Immature natural killer cell (primary cell): ENCODE results near the gene ZNF263. TPM values are rescaled to one million over a fixed set of nuclear protein-coding genes. Genes with fewer than 3 reads are reported as not detected.

ENCODE experiments used
- DNase-seq, 3 donors: peaks; one replicate each; pipeline ENCODE4 v3.0.0; 2022; ENCODE audit warnings: mixed read lengths in 1 of 3
- H3K27ac Mint-ChIP-seq, 6 donors: one replicate each; pipeline ENCODE4 v1.8.0; 2020; ENCODE audit warnings: mixed read lengths in 6 of 6, mild to moderate bottlenecking in 5 of 6, inconsistent platforms in 4 of 6, moderate library complexity in 3 of 6
- H3K27me3 Mint-ChIP-seq, 3 donors: one replicate each; pipeline ENCODE4 v1.8.0; 2020 to 2021; ENCODE audit warnings: low read depth in 3 of 3, mild to moderate bottlenecking in 3 of 3, mixed read lengths in 3 of 3, moderate library complexity in 3 of 3, inconsistent platforms in 1 of 3
- H3K36me3 Mint-ChIP-seq, 3 donors: one replicate each; pipeline ENCODE4 v1.8.0; 2020; ENCODE audit warnings: mixed read lengths in 3 of 3, inconsistent platforms in 2 of 3, mild to moderate bottlenecking in 2 of 3
- H3K4me1 Mint-ChIP-seq, 2 donors: one replicate each; pipeline ENCODE4 v1.8.0; 2020; ENCODE audit warnings: inconsistent platforms in 2 of 2, mild to moderate bottlenecking in 2 of 2, mixed read lengths in 2 of 2, moderate library complexity in 1 of 2
- H3K4me3 Mint-ChIP-seq, 5 donors: one replicate each; pipeline ENCODE4 v1.8.0; 2020; ENCODE audit warnings: mild to moderate bottlenecking in 5 of 5, mixed read lengths in 5 of 5, inconsistent platforms in 3 of 5, moderate library complexity in 3 of 5
- H3K9me3 Mint-ChIP-seq, 6 donors: one replicate each; pipeline ENCODE4 v1.8.0; 2020; ENCODE audit warnings: mild to moderate bottlenecking in 6 of 6, mixed read lengths in 6 of 6, inconsistent platforms in 4 of 6, moderate library complexity in 3 of 6
- polyA plus RNA-seq, 3 donors: library from polyadenylated mRNA; unstranded; fragments of 300-500 nt; fragmentation: Illumina TruSeq; gene quantifications; one replicate each; pipeline ENCODE4 v1.2.3, GENCODE V29; 2021

Gene ZNF263
- polyA plus RNA-seq, 3 donors from 2014 or later, result 38.2 to 51.0 (median 42.9) TPM

DNA sequence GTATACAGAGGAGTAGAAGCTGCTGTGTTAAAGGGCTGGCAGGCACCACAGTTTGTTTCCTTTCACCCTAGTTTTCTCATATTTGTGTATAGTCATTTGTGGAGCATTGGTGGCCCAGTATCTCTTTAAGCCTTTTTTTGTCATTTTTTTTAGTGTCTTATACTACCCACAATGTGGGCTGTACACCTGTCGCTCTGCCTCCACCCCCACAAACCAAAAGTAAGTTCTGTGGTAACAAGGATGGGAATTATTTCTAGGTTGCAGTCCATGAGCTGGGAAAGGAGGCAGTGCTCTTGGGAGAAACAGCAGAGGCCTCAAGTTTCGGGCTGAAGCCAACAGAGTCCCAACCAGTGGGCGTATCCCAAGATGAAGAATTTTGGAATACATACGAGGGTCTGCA, 28.2 kb downstream of the ZNF263 start:
- Mint-ChIP-seq H3K27me3 (peaks cover under 1 to 3% (median 3%) of the 10 kb centered on the region in 3 donors), H3K9me3 (peaks cover 26 to 80% (median 69%) of the 10 kb centered on the region in 6 donors), H3K27ac (no peak overlapping the region), H3K4me1 (peaks cover 11 to 17% of the 10 kb centered on the region in 2 donors), H3K36me3 (peaks cover 50 to 69% (median 68%) of the 10 kb centered on the region in 3 donors), H3K4me3 (no peak overlapping the region)
- DNase-seq, result no peak

DNA sequence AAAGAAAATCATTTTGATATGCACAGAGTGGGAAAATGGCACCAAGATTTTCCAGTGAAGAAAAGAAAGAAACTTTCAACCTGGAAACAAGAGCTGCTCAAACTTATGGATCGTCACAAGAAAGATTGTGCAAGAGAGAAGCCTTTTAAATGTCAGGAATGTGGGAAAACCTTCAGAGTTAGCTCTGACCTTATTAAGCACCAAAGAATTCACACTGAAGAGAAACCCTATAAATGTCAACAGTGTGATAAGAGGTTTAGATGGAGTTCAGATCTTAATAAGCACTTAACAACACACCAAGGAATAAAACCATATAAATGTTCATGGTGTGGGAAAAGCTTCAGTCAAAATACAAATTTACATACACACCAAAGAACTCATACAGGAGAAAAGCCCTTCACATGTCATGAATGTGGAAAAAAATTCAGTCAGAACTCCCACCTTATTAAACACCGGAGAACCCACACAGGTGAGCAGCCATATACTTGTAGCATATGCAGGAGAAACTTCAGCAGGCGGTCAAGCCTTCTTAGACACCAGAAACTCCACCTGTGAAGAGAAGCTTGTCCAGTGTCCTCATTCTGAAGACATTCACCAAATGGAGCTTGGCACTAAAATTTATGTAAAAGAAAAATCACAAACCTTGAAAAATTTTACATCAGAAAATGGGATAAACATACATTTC, 34.2 kb downstream of the ZNF263 start:
- no peaks in the 10 kb centered on the region for H3K4me1 Mint-ChIP-seq
- peak in 1 of 3 donors; percentile 10 for DNase-seq
- no peak overlapping the region for H3K27ac Mint-ChIP-seq
- H3K36me3 Mint-ChIP-seq, result peaks cover 63 to 75% (median 73%) of the 10 kb centered on the region in 3 donors
- peak overlapping the region in 1 of 5 donors; percentile 27 for H3K4me3 Mint-ChIP-seq
- peaks cover 56 to 96% (median 93%) of the 10 kb centered on the region in 6 donors for H3K9me3 Mint-ChIP-seq
- peaks cover 0 to 9% (median 8%) of the 10 kb centered on the region in 3 donors for H3K27me3 Mint-ChIP-seq

DNA sequence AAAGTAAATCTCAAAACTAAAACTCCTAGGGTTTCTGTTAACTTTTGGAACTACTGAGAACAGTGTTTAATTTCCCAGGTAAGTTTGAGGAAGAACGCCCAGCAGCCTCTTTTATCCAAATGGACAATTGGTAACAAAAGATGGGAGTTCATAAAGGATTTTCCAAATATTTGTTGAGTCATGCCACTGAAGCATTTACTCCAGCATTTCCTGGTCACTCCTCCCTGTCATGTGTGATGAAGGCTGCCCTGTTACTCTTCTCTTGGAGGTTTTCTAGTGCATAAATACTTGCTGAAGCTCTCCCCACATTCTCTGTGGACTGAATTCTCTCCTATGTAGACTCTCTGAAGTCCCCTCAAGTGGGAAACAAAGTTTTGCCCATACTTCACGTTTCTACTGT, 38.5 kb downstream of the ZNF263 start:
- peaks cover 51 to 81% (median 74%) of the 10 kb centered on the region in 6 donors for H3K9me3 Mint-ChIP-seq
- no peak overlapping the region for H3K27ac Mint-ChIP-seq
- peaks cover 26 to 42% (median 41%) of the 10 kb centered on the region in 3 donors for H3K36me3 Mint-ChIP-seq
- H3K4me1 Mint-ChIP-seq, result no peaks in the 10 kb centered on the region
- no peak overlapping the region for H3K4me3 Mint-ChIP-seq
- H3K27me3 Mint-ChIP-seq, result peaks cover 0 to 5% (median 2%) of the 10 kb centered on the region in 3 donors
- no peak for DNase-seq

DNA sequence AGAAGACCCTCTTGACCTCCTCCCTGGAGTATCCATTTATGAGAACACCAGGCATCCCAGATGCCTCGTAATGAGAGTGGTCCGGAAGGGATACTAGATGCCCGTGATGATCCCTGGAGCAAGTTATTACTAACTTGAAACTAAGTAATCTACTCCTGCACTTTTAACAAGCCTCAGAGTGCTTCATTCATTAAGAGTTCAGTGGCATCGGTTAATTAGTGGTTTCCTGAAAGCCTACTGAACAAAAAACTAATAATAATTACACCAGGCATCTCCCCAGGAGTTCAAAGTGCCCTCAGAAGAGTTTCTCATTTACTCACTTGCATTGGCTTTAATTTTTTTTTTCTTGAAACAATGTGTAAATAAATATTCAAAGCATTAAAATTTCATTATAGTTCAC, 44.2 kb downstream of the ZNF263 start:
- Mint-ChIP-seq H3K36me3 (peaks cover 9 to 12% (median 11%) of the 10 kb centered on the region in 3 donors), H3K27me3 (peaks cover 0 to 3% (median 3%) of the 10 kb centered on the region in 3 donors), H3K9me3 (peaks cover 20 to 52% (median 34%) of the 10 kb centered on the region in 6 donors), H3K4me1 (no peaks in the 10 kb centered on the region), H3K27ac (no peak overlapping the region), H3K4me3 (no peak overlapping the region)
- no peak for DNase-seq

DNA sequence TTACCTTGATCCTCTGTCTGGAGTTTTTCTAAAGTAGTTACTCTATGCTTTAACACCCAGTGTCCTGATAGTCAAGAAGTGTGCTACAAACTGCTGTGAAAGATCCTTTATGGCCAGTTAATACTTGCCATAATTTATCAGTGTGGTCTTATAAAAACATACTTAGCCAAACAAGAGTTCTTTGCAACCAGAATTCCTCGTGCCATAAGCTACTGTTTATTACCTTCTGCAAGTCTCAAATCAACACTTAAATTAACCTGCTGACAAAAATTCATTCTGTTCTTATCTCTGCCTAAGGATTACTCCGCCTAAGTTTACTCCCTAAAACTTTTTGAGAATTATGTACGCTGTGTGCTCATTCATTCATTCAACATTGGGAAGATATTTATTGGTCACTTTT, 44.8 kb downstream of the ZNF263 start:
- peaks cover 0 to 3% (median 3%) of the 10 kb centered on the region in 3 donors for H3K27me3 Mint-ChIP-seq
- no peak for DNase-seq
- no peak overlapping the region for H3K27ac Mint-ChIP-seq
- no peaks in the 10 kb centered on the region for H3K4me1 Mint-ChIP-seq
- H3K9me3 Mint-ChIP-seq, result peaks cover 14 to 49% (median 30%) of the 10 kb centered on the region in 6 donors
- H3K4me3 Mint-ChIP-seq, result no peak overlapping the region
- peaks cover 9 to 12% (median 11%) of the 10 kb centered on the region in 3 donors for H3K36me3 Mint-ChIP-seq

DNA sequence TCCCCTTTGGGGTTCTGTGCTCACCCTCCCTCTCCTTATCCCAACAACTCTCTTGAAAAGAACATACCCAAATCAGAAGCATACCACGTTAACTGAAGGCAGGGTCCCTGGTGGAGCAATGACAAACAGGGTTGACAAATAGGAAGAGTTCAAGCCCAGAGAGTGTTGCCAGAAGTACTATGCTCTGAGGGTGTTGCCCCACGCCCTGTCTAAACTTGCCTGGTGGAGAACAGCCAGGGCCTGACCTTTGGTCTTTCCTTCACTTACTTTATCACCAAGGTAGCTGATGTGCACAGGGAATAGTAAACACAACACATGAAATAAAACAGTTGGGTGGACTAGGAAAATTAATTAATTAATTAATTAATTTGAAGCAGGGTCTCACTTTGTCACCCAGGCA, 45.4 kb downstream of the ZNF263 start:
- H3K27me3 Mint-ChIP-seq, result peaks cover 0 to 4% (median 3%) of the 10 kb centered on the region in 3 donors
- H3K36me3 Mint-ChIP-seq, result peaks cover 11 to 12% (median 11%) of the 10 kb centered on the region in 3 donors
- peaks cover 9 to 47% (median 25%) of the 10 kb centered on the region in 6 donors for H3K9me3 Mint-ChIP-seq
- H3K27ac Mint-ChIP-seq, result no peak overlapping the region
- no peak overlapping the region for H3K4me3 Mint-ChIP-seq
- H3K4me1 Mint-ChIP-seq, result no peaks in the 10 kb centered on the region
- no peak for DNase-seq

Other genes with a start within 250 kb of the ZNF263 start
- not detected for gene BICDL2, start 246.5 kb upstream of the ZNF263 start, polyA plus RNA-seq
- gene MMP25, start 236.9 kb upstream of the ZNF263 start, polyA plus RNA-seq, result 1 to 10 TPM in 1 of 3 donors, under 1 TPM in 2; 0.19 to 2.2 (median 0.73) TPM
- 1,000 to 10,000 TPM in 1 of 3 donors, 100 to 1,000 TPM in 2; 878 to 1,331 (median 944) TPM for gene IL32, start 217.9 kb upstream of the ZNF263 start, polyA plus RNA-seq
- under 1 TPM in 1 of 3 donors, not detected in 2; 0.13 TPM for gene ZSCAN10, start 184.2 kb upstream of the ZNF263 start, polyA plus RNA-seq
- under 1 TPM in 1 of 3 donors, not detected in 2; 0.13 TPM for gene ZNF205, start 170.9 kb upstream of the ZNF263 start, polyA plus RNA-seq
- gene ZNF213, start 148.5 kb upstream of the ZNF263 start, polyA plus RNA-seq, result 1 to 10 TPM; 1.7 to 4.5 (median 2.4) TPM
- gene OR1F1, start 95.3 kb upstream of the ZNF263 start, polyA plus RNA-seq, result not detected
- 10 to 100 TPM in 1 of 3 donors, 1 to 10 TPM in 2; 6.2 to 14.5 (median 9.8) TPM for gene ZNF200, start 48.3 kb upstream of the ZNF263 start, polyA plus RNA-seq
- under 1 TPM in 2 of 3 donors, not detected in 1; 0.32 to 0.46 TPM for gene MEFV, start 26.9 kb upstream of the ZNF263 start, polyA plus RNA-seq
- gene TIGD7, start 21.9 kb downstream of the ZNF263 start, polyA plus RNA-seq, result 1 to 10 TPM; 2.9 to 4.6 (median 3.9) TPM
- gene ZNF75A, start 22.0 kb downstream of the ZNF263 start, polyA plus RNA-seq, result 10 to 100 TPM; 10.8 to 24.9 (median 20.2) TPM
- gene OR2C1, start 72.4 kb downstream of the ZNF263 start, polyA plus RNA-seq, result under 1 TPM in 1 of 3 donors, not detected in 2; 0.34 TPM
- gene ZSCAN32, start 117.5 kb downstream of the ZNF263 start, polyA plus RNA-seq, result 10 to 100 TPM in 1 of 3 donors, 1 to 10 TPM in 2; 7.9 to 16.1 (median 8.1) TPM
- gene ZNF174, start 117.7 kb downstream of the ZNF263 start, polyA plus RNA-seq, result 10 to 100 TPM in 1 of 3 donors, 1 to 10 TPM in 2; 4.7 to 19.4 (median 8.5) TPM
- 1 to 10 TPM in 2 of 3 donors, under 1 TPM in 1; 0.37 to 1.7 (median 1.2) TPM for gene ZNF597, start 160.0 kb downstream of the ZNF263 start, polyA plus RNA-seq
- 10 to 100 TPM; 19.1 to 64.9 (median 26.2) TPM for gene NAA60, start 160.2 kb downstream of the ZNF263 start, polyA plus RNA-seq
- gene C16orf90, start 212.0 kb downstream of the ZNF263 start, polyA plus RNA-seq, result not detected
- 10 to 100 TPM in 2 of 3 donors, 1 to 10 TPM in 1; 4.7 to 16.6 (median 10.3) TPM for gene CLUAP1, start 217.5 kb downstream of the ZNF263 start, polyA plus RNA-seq